ENCODE results near the gene TMEM63B. TPM values are rescaled to one million over a fixed set of nuclear protein-coding genes. Genes with fewer than 3 reads are reported as not detected.
A peak's percentile ranks its signal among the peaks of the same experiment; 100 is the strongest.

Gene TMEM63B
- polyA plus RNA-seq, 2 of the 4 experiments (the other 2 are of a cell fraction), result 21.6 to 24.0 TPM

DNA sequence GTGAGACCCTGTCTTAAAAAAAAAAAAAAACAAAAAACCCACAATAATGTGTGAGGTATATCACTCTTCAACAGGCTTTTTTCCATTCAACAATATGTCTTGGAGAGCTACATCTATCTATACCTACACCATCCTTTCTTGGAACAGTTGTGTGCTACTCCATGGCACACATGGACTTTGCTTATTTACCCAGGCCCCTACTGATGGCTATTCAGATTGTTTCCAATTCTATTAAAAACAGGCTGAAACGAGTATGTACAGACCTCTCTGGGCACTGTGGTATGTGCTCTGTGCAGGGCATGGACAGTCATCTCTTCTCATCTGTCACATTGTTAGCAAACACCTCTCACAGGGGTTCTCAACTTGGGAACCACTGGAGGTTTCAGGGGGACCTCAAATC, 28.2 kb upstream of the TMEM63B start:
- Histone ChIP-seq H3K4me1 (no peaks in the 10 kb centered on the region), H3K9me3 (no peaks in the 10 kb centered on the region), H3K27ac (no peak overlapping the region), H3K4me3 (no peak overlapping the region), H3K4me2 (no peak overlapping the region)
- ATAC-seq, result no peak
- no peak for DNase-seq (ENCODE audit: low read depth in 1 of 2, low spot score in 1 of 2)
- ChIA-PET POLR2A (no interaction called here), CTCF (interaction anchor here (0.7 to 4.1 kb wide), 13 partner anchors 11 to 388 kb away, joined by 3 to 30 read pairs (median 4); partner anchors contain the start of gene VEGFA)
- WGBS (ENCODE audit: missing lambda C conversion rate), result 13% methylated on average over 1 of the region's 1 CpG
- no peak for TF ChIP-seq RARB (CRISPR knock-in tag; IDR thresholded peaks at IDR 0.05)
- TF ChIP-seq EHMT2 (IDR thresholded peaks at IDR 0.05; ENCODE audit: low read depth), result no peak
- TF ChIP-seq EHF (CRISPR knock-in tag; IDR thresholded peaks at IDR 0.05), result no peak
- TF ChIP-seq, protein P1, sequence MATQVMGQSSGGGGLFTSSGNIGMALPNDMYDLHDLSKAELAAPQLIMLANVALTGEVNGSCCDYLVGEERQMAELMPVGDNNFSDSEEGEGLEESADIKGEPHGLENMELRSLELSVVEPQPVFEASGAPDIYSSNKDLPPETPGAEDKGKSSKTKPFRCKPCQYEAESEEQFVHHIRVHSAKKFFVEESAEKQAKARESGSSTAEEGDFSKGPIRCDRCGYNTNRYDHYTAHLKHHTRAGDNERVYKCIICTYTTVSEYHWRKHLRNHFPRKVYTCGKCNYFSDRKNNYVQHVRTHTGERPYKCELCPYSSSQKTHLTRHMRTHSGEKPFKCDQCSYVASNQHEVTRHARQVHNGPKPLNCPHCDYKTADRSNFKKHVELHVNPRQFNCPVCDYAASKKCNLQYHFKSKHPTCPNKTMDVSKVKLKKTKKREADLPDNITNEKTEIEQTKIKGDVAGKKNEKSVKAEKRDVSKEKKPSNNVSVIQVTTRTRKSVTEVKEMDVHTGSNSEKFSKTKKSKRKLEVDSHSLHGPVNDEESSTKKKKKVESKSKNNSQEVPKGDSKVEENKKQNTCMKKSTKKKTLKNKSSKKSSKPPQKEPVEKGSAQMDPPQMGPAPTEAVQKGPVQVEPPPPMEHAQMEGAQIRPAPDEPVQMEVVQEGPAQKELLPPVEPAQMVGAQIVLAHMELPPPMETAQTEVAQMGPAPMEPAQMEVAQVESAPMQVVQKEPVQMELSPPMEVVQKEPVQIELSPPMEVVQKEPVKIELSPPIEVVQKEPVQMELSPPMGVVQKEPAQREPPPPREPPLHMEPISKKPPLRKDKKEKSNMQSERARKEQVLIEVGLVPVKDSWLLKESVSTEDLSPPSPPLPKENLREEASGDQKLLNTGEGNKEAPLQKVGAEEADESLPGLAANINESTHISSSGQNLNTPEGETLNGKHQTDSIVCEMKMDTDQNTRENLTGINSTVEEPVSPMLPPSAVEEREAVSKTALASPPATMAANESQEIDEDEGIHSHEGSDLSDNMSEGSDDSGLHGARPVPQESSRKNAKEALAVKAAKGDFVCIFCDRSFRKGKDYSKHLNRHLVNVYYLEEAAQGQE (IDR thresholded peaks at IDR 0.05), result no peak
- TF ChIP-seq FOSB (CRISPR knock-in tag; IDR thresholded peaks at IDR 0.05), result no peak
- no peak for TF ChIP-seq BHLHE40 (IDR thresholded peaks at IDR 0.05; ENCODE audit: low read depth, low read length)
- no peak for TF ChIP-seq JUNB (IDR thresholded peaks at IDR 0.05)
- no peak for TF ChIP-seq PHF8 (IDR thresholded peaks at IDR 0.05; ENCODE audit: borderline replicate concordance, low read depth)
- TF ChIP-seq, protein P2, sequence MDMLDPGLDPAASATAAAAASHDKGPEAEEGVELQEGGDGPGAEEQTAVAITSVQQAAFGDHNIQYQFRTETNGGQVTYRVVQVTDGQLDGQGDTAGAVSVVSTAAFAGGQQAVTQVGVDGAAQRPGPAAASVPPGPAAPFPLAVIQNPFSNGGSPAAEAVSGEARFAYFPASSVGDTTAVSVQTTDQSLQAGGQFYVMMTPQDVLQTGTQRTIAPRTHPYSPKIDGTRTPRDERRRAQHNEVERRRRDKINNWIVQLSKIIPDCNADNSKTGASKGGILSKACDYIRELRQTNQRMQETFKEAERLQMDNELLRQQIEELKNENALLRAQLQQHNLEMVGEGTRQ (IDR thresholded peaks at IDR 0.05), result no peak
- no peak for TF ChIP-seq RCOR1 (IDR thresholded peaks at IDR 0.05; ENCODE audit: low read depth, low read length)
- TF ChIP-seq POLR2AphosphoS2 (conservative IDR thresholded peaks at IDR 0.05; ENCODE audit: low read length), result no peak
- no peak for TF ChIP-seq HEYL (CRISPR knock-in tag; IDR thresholded peaks at IDR 0.05)
- TF ChIP-seq, protein P3, sequence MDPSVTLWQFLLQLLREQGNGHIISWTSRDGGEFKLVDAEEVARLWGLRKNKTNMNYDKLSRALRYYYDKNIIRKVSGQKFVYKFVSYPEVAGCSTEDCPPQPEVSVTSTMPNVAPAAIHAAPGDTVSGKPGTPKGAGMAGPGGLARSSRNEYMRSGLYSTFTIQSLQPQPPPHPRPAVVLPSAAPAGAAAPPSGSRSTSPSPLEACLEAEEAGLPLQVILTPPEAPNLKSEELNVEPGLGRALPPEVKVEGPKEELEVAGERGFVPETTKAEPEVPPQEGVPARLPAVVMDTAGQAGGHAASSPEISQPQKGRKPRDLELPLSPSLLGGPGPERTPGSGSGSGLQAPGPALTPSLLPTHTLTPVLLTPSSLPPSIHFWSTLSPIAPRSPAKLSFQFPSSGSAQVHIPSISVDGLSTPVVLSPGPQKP (IDR thresholded peaks at IDR 0.05; ENCODE audit: low read depth, low read length), result no peak
- no peak for TF ChIP-seq GATA3 (IDR thresholded peaks at IDR 0.05; ENCODE audit: borderline replicate concordance)
- no peak for TF ChIP-seq JUN (IDR thresholded peaks at IDR 0.05)
- no peak for TF ChIP-seq ZSCAN20 (CRISPR knock-in tag; IDR thresholded peaks at IDR 0.05)
- no peak for TF ChIP-seq KDM1A (IDR thresholded peaks at IDR 0.05; ENCODE audit: low read depth)
- TF ChIP-seq CBX2 (IDR thresholded peaks at IDR 0.05; ENCODE audit: borderline replicate concordance, low read depth), result no peak
- TF ChIP-seq HOXA7 (CRISPR knock-in tag; IDR thresholded peaks at IDR 0.05), result no peak
- TF ChIP-seq CEBPB (IDR thresholded peaks at IDR 0.05), result no peak
- FAIRE-seq, result no peak

DNA sequence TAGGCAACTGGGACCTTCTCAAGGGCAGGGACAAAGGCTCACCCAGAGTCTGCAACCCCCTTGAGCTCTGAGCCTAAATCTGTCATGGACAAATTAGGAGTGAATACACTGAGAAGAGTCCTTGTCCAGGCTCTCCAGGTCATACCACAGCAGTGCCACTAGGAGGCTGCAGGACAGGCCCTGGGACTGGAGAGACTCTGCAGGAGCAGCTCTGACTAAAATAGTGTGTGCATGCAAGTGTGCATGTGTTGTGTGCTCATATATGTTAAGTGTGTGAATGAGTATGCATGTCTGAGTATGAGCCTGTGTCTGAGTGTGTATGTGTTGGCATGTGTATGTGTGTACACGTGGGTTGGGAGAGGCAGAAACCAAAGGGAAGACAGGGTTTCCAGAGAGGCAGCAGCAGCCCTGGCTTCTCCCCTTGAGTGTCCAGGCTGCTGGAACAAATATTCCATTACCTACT, 27.2 kb upstream of the TMEM63B start:
- ChIA-PET CTCF (interaction anchor here (0.7 to 4.1 kb wide), 12 partner anchors 11 to 389 kb away, joined by 3 to 30 read pairs (median 4); no protein-coding TSS in a partner anchor), POLR2A (interaction anchor here (1.0 kb wide), 1 partner anchor 147 kb away, joined by 3 read pairs; the partner anchor contains the start of gene HSP90AB1)
- Histone ChIP-seq H3K4me1 (no peaks in the 10 kb centered on the region), H3K4me2 (no peak overlapping the region), H3K4me3 (no peak overlapping the region), H3K9me3 (no peaks in the 10 kb centered on the region), H3K27ac (no peak overlapping the region)
- 27% methylated on average over 1 of the region's 1 CpG for WGBS (ENCODE audit: missing lambda C conversion rate)
- ATAC-seq (peak; percentile 89 to 90), DNase-seq (ENCODE audit: low read depth in 1 of 2, low spot score in 1 of 2) (peak; percentile 38 to 39), FAIRE-seq (no peak)
- TF ChIP-seq GATA3 (IDR thresholded peaks at IDR 0.05; ENCODE audit: borderline replicate concordance) (no peak), JUN (IDR thresholded peaks at IDR 0.05) (no peak), HOXB5 (CRISPR knock-in tag; IDR thresholded peaks at IDR 0.05) (no peak), BHLHE40 (IDR thresholded peaks at IDR 0.05; ENCODE audit: low read depth, low read length) (no peak), NR3C1 (IDR thresholded peaks at IDR 0.05) (no peak), HOXA7 (CRISPR knock-in tag; IDR thresholded peaks at IDR 0.05) (no peak), EHMT2 (IDR thresholded peaks at IDR 0.05; ENCODE audit: low read depth) (no peak), JUNB (IDR thresholded peaks at IDR 0.05) (no peak), MAFK (IDR thresholded peaks at IDR 0.05; ENCODE audit: partially characterized antibody) (no peak), SMC3 (IDR thresholded peaks at IDR 0.05) (0 out of 3 replicates have a peak, but pooled peaks have one; percentile 16), RCOR1 (IDR thresholded peaks at IDR 0.05; ENCODE audit: low read depth, low read length) (no peak), CHD4 (IDR thresholded peaks at IDR 0.05; ENCODE audit: borderline replicate concordance) (no peak)
- TF ChIP-seq, protein P4, sequence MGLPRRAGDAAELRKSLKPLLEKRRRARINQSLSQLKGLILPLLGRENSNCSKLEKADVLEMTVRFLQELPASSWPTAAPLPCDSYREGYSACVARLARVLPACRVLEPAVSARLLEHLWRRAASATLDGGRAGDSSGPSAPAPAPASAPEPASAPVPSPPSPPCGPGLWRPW (IDR thresholded peaks at IDR 0.05), result no peak
- TF ChIP-seq, protein P5, sequence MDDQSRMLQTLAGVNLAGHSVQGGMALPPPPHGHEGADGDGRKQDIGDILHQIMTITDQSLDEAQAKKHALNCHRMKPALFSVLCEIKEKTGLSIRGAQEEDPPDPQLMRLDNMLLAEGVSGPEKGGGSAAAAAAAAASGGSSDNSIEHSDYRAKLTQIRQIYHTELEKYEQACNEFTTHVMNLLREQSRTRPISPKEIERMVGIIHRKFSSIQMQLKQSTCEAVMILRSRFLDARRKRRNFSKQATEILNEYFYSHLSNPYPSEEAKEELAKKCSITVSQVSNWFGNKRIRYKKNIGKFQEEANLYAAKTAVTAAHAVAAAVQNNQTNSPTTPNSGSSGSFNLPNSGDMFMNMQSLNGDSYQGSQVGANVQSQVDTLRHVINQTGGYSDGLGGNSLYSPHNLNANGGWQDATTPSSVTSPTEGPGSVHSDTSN (IDR thresholded peaks at IDR 0.05), result no peak
- TF ChIP-seq, protein P6, sequence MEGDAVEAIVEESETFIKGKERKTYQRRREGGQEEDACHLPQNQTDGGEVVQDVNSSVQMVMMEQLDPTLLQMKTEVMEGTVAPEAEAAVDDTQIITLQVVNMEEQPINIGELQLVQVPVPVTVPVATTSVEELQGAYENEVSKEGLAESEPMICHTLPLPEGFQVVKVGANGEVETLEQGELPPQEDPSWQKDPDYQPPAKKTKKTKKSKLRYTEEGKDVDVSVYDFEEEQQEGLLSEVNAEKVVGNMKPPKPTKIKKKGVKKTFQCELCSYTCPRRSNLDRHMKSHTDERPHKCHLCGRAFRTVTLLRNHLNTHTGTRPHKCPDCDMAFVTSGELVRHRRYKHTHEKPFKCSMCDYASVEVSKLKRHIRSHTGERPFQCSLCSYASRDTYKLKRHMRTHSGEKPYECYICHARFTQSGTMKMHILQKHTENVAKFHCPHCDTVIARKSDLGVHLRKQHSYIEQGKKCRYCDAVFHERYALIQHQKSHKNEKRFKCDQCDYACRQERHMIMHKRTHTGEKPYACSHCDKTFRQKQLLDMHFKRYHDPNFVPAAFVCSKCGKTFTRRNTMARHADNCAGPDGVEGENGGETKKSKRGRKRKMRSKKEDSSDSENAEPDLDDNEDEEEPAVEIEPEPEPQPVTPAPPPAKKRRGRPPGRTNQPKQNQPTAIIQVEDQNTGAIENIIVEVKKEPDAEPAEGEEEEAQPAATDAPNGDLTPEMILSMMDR (IDR thresholded peaks at IDR 0.05), result peak; percentile 25; the same call in 1 of the 3 replicates
- TF ChIP-seq, protein P2 (IDR thresholded peaks at IDR 0.05), result no peak
